Measurements from ENCODE around the gene NEURL4.

DNA sequence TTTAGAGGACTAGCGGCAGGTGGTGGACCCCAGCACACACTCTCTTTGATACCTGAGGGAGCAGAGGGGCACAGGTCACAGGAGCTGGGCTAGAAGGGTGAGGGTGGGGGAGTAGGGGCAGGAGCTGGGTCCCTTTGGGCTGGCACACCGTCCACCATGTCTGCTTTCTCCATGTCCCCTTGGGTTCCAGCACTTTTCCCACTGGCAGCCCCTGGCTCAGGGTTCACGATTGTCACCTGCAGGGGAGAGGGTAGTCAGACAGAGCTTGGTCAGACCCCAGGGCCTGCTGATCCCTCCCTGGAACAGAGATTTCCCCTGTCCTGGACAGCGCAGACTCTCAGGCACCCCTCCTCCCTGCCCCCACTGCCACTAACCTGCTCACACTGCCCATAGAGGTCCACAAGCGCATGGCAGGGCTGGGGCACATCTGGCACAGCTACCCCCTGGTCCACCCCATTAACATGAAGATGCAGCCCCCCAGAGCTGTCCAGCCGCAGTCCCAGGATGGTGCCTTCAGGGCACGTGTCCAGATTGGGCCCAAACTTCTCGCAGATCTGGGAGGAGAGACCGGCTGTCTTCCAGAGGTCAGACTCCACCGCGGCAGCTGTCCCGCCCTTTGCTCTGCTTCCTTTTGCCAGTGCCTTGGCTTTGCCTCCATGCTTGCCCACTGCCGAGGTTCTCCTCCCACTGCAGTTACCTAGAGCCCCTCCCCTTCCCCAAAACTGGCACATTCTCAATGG is 10.8 kb downstream of the NEURL4 start:
- TF ChIP-seq ARNTL (CRISPR knock-in tag; IDR thresholded peaks at IDR 0.05; ENCODE audit: borderline replicate concordance, low read depth), result no peak
- TF ChIP-seq, protein P1, sequence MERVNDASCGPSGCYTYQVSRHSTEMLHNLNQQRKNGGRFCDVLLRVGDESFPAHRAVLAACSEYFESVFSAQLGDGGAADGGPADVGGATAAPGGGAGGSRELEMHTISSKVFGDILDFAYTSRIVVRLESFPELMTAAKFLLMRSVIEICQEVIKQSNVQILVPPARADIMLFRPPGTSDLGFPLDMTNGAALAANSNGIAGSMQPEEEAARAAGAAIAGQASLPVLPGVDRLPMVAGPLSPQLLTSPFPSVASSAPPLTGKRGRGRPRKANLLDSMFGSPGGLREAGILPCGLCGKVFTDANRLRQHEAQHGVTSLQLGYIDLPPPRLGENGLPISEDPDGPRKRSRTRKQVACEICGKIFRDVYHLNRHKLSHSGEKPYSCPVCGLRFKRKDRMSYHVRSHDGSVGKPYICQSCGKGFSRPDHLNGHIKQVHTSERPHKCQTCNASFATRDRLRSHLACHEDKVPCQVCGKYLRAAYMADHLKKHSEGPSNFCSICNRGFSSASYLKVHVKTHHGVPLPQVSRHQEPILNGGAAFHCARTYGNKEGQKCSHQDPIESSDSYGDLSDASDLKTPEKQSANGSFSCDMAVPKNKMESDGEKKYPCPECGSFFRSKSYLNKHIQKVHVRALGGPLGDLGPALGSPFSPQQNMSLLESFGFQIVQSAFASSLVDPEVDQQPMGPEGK (CRISPR knock-in tag; IDR thresholded peaks at IDR 0.05; ENCODE audit: borderline replicate concordance), result no peak
- TF ChIP-seq, protein P2, sequence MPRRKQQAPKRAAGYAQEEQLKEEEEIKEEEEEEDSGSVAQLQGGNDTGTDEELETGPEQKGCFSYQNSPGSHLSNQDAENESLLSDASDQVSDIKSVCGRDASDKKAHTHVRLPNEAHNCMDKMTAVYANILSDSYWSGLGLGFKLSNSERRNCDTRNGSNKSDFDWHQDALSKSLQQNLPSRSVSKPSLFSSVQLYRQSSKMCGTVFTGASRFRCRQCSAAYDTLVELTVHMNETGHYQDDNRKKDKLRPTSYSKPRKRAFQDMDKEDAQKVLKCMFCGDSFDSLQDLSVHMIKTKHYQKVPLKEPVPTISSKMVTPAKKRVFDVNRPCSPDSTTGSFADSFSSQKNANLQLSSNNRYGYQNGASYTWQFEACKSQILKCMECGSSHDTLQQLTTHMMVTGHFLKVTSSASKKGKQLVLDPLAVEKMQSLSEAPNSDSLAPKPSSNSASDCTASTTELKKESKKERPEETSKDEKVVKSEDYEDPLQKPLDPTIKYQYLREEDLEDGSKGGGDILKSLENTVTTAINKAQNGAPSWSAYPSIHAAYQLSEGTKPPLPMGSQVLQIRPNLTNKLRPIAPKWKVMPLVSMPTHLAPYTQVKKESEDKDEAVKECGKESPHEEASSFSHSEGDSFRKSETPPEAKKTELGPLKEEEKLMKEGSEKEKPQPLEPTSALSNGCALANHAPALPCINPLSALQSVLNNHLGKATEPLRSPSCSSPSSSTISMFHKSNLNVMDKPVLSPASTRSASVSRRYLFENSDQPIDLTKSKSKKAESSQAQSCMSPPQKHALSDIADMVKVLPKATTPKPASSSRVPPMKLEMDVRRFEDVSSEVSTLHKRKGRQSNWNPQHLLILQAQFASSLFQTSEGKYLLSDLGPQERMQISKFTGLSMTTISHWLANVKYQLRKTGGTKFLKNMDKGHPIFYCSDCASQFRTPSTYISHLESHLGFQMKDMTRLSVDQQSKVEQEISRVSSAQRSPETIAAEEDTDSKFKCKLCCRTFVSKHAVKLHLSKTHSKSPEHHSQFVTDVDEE (CRISPR knock-in tag; IDR thresholded peaks at IDR 0.05), result no peak
- TF ChIP-seq OSR1 (CRISPR knock-in tag; IDR thresholded peaks at IDR 0.05), result no peak
